ENCODE measurements around the gene COL28A1.

DNA sequence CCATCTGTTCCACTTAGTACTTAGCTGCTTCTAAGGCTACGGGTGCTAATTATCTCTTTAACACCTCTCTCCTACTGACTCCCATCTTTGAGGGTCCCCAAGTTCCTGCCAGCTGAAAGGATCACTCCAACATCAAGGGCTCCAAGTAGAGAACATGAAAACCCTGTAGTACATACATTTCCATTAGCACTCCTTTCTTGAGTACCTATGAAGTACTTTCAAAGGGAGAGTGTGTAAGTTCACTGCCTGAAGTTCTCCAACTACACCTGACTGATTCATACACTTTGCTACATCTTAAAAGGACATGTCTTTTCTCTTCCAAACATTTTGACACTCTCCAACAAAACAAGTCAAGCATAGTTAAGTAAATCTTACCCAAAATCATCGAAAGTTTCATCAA is 113.8 kb downstream of the COL28A1 start:
- TF ChIP-seq, protein P1, sequence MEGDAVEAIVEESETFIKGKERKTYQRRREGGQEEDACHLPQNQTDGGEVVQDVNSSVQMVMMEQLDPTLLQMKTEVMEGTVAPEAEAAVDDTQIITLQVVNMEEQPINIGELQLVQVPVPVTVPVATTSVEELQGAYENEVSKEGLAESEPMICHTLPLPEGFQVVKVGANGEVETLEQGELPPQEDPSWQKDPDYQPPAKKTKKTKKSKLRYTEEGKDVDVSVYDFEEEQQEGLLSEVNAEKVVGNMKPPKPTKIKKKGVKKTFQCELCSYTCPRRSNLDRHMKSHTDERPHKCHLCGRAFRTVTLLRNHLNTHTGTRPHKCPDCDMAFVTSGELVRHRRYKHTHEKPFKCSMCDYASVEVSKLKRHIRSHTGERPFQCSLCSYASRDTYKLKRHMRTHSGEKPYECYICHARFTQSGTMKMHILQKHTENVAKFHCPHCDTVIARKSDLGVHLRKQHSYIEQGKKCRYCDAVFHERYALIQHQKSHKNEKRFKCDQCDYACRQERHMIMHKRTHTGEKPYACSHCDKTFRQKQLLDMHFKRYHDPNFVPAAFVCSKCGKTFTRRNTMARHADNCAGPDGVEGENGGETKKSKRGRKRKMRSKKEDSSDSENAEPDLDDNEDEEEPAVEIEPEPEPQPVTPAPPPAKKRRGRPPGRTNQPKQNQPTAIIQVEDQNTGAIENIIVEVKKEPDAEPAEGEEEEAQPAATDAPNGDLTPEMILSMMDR (conservative IDR thresholded peaks at IDR 0.05), result no peak
- no peak for TF ChIP-seq EZH2 (IDR thresholded peaks at IDR 0.05; ENCODE audit: low read depth)
